IMR-90 (cell line): ENCODE measurements around the gene OTUD6A. TPM values are rescaled to one million over a fixed set of nuclear protein-coding genes. Genes with fewer than 3 reads are reported as not detected.

Experiments
- ATAC-seq: fragments of 200-7000 bp; cut with Tn5 transposase; 2 replicates; pipeline ENCODE4 v1.9.1; 2020; ENCODE audit warnings: low read depth, mild to moderate bottlenecking, moderate library complexity
- BruUV-seq: library from RNA; stranded (reverse); fragments of 400-500 nt; replicated peaks from 2 replicates; lab custom pipeline; 2021; lab: Mats Ljungman, UMichigan
- CTCF ChIA-PET: fragments of 300-600 bp; formaldehyde crosslinking; extraction: SDS; loops from one replicate; lab custom pipeline; 2021; ENCODE audit warnings: antibody characterized with exemption; lab: Yijun Ruan, JAX
- POLR2A ChIA-PET: fragments of 300-600 bp; sonication (Branson Sonifier 250); formaldehyde crosslinking; loops from one replicate; lab custom pipeline; 2022; ENCODE audit warnings: antibody characterized with exemption; ENCODE audit not compliant: unreplicated experiment; lab: Charles Lee
- DNase-seq: peaks from one replicate; pipeline ENCODE4 v3.0.0; 2013
- H2AFZ ChIP-seq: replicated peaks from 2 replicates; pipeline ENCODE3; 2013; ENCODE audit warnings: low read length, mild to moderate bottlenecking; ENCODE audit not compliant: poor library complexity
- H2AK5ac ChIP-seq: 2 replicates; pipeline ENCODE4 v1.6.1; 2013; ENCODE audit warnings: low read depth, low read length, inconsistent platforms
- H2AK9ac ChIP-seq: replicated peaks from 2 replicates; pipeline ENCODE3; 2013; ENCODE audit warnings: mild to moderate bottlenecking, low read depth, low read length, moderate library complexity; ENCODE audit not compliant: poor library complexity
- H2BK120ac ChIP-seq: 2 replicates; pipeline ENCODE4 v1.6.1; 2013; ENCODE audit warnings: low read depth, low read length, inconsistent platforms
- H2BK15ac ChIP-seq: 3 replicates; pipeline ENCODE4 v1.6.1; 2013; ENCODE audit warnings: low read depth, low read length, inconsistent platforms
- H2BK20ac ChIP-seq: 2 replicates; pipeline ENCODE4 v1.6.1; 2013; ENCODE audit warnings: low read depth, mild to moderate bottlenecking, inconsistent platforms, low read length, moderate library complexity
- H2BK5ac ChIP-seq: 2 replicates; pipeline ENCODE4 v1.6.1; 2013; ENCODE audit warnings: mild to moderate bottlenecking, low read depth, low read length, inconsistent platforms; ENCODE audit not compliant: poor library complexity, severe bottlenecking
- H3K14ac ChIP-seq: replicated peaks from 2 replicates; pipeline ENCODE4 v1.6.1; 2013; ENCODE audit warnings: low read depth, low read length, inconsistent platforms
- H3K18ac ChIP-seq: 2 replicates; pipeline ENCODE4 v1.6.1; 2013; ENCODE audit warnings: low read depth, low read length, control low read depth
- H3K23ac ChIP-seq: 2 replicates; pipeline ENCODE4 v1.6.1; 2013; ENCODE audit warnings: low read depth, low read length, inconsistent platforms
- H3K27ac ChIP-seq: 2 replicates; pipeline ENCODE4 v1.5.1; 2013; ENCODE audit warnings: mild to moderate bottlenecking, control low read depth, low read length; ENCODE audit not compliant: insufficient read depth
- H3K27me3 ChIP-seq: 2 replicates; pipeline ENCODE4 v1.6.1; 2013; ENCODE audit warnings: low read length; ENCODE audit not compliant: control insufficient read depth, insufficient read depth
- H3K36me3 ChIP-seq: 2 replicates; pipeline ENCODE4 v1.6.1; 2013; ENCODE audit warnings: low read length, mixed read lengths; ENCODE audit not compliant: control insufficient read depth, insufficient read depth
- H3K4ac ChIP-seq: 2 replicates; pipeline ENCODE4 v1.6.1; 2013; ENCODE audit warnings: low read depth, low read length, inconsistent platforms
- H3K4me1 ChIP-seq: 2 replicates; pipeline ENCODE4 v1.6.1; 2013; ENCODE audit warnings: low read length, mixed read lengths; ENCODE audit not compliant: control insufficient read depth, insufficient read depth
- H3K4me2 ChIP-seq: 2 replicates; pipeline ENCODE4 v1.6.1; 2013; ENCODE audit warnings: low read depth, mild to moderate bottlenecking, control low read depth, low read length, moderate library complexity
- H3K4me3 ChIP-seq: 2 replicates; pipeline ENCODE4 v1.5.1; 2013; ENCODE audit warnings: low read depth, mild to moderate bottlenecking, control low read depth, low read length, moderate library complexity; ENCODE audit not compliant: insufficient read depth
- H3K56ac ChIP-seq: 2 replicates; pipeline ENCODE4 v1.6.1; 2013; ENCODE audit warnings: low read length, inconsistent platforms; ENCODE audit not compliant: insufficient read depth; ENCODE audit errors: extremely low read depth
- H3K79me1 ChIP-seq, 2 experiments: 2 replicates each; pipeline ENCODE4 v1.6.1; 2013; ENCODE audit warnings: low read length in 2 of 2, inconsistent platforms in 1 of 2, low read depth in 1 of 2
- H3K9ac ChIP-seq: 2 replicates; pipeline ENCODE4 v1.6.1; 2013; ENCODE audit warnings: low read depth, low read length, control low read depth
- H3K9me1 ChIP-seq: 2 replicates; pipeline ENCODE4 v1.6.1; 2013; ENCODE audit warnings: low read length, inconsistent platforms; ENCODE audit not compliant: insufficient read depth
- H3K9me3 ChIP-seq: 2 replicates; pipeline ENCODE4 v1.6.1; 2013; ENCODE audit warnings: low read length; ENCODE audit not compliant: control insufficient read depth, insufficient read depth
- H4K20me1 ChIP-seq: 2 replicates; pipeline ENCODE4 v1.6.1; 2013; ENCODE audit warnings: low read length, inconsistent platforms; ENCODE audit not compliant: insufficient read depth
- H4K5ac ChIP-seq: 2 replicates; pipeline ENCODE4 v1.6.1; 2013; ENCODE audit warnings: mild to moderate bottlenecking, low read depth, low read length, control low read depth
- H4K8ac ChIP-seq, 2 experiments: 2 replicates each; pipeline ENCODE4 v1.6.1; 2013; ENCODE audit warnings: low read depth in 2 of 2, low read length in 2 of 2, control low read depth in 1 of 2, inconsistent platforms in 1 of 2
- H4K91ac ChIP-seq: 2 replicates; pipeline ENCODE4 v1.6.1; 2013; ENCODE audit warnings: low read depth, low read length, inconsistent platforms; ENCODE audit not compliant: insufficient read depth
- BHLHE40 ChIP-seq: fragments of 150-350 bp; IDR thresholded peaks from 2 replicates; pipeline ENCODE4 v1.6.1; 2016; ENCODE audit warnings: mild to moderate bottlenecking, low read depth, low read length
- CEBPB ChIP-seq: IDR thresholded peaks from 2 replicates; pipeline ENCODE4 v1.6.1; 2012; ENCODE audit warnings: low read depth, low read length, improper control_type of control experiment
- CHD1 ChIP-seq: IDR thresholded peaks from 2 replicates; pipeline ENCODE4 v1.6.1; 2012; ENCODE audit warnings: low read depth, low read length, improper control_type of control experiment
- CTCF ChIP-seq: conservative IDR thresholded peaks from 2 replicates; pipeline ENCODE4 v1.5.1; 2012; ENCODE audit warnings: mild to moderate bottlenecking, low read depth, low read length, improper control_type of control experiment
- ELK1 ChIP-seq: fragments of 150-350 bp; IDR thresholded peaks from 2 replicates; pipeline ENCODE4 v1.6.1; 2016; ENCODE audit warnings: low read depth, mild to moderate bottlenecking, low read length, moderate library complexity, borderline replicate concordance
- FOS ChIP-seq: fragments of 150-350 bp; IDR thresholded peaks from 2 replicates; pipeline ENCODE4 v1.6.1; 2016; ENCODE audit warnings: low read depth, low read length
- MAFK ChIP-seq: IDR thresholded peaks from 2 replicates; pipeline ENCODE4 v1.6.1; 2012; ENCODE audit warnings: low read depth, low read length, improper control_type of control experiment
- MAZ ChIP-seq: IDR thresholded peaks from 2 replicates; pipeline ENCODE4 v1.6.1; 2012; ENCODE audit warnings: low read depth, mild to moderate bottlenecking, low read length, improper control_type of control experiment, moderate library complexity, borderline replicate concordance
- MXI1 ChIP-seq: IDR thresholded peaks from 2 replicates; pipeline ENCODE4 v1.6.1; 2012; ENCODE audit warnings: low read depth, mild to moderate bottlenecking, low read length, moderate library complexity, borderline replicate concordance
- NFE2L2 ChIP-seq: fragments of 150-350 bp; IDR thresholded peaks from 2 replicates; pipeline ENCODE4 v1.6.1; 2016; ENCODE audit warnings: low read depth, mild to moderate bottlenecking, low read length
- POLR2A ChIP-seq: IDR thresholded peaks from 2 replicates; pipeline ENCODE4 v1.6.1; 2012; ENCODE audit warnings: mild to moderate bottlenecking, low read depth, low read length
- RAD21 ChIP-seq: IDR thresholded peaks from 2 replicates; pipeline ENCODE4 v1.6.1; 2012; ENCODE audit warnings: low read length, improper control_type of control experiment
- RCOR1 ChIP-seq: IDR thresholded peaks from 2 replicates; pipeline ENCODE4 v1.6.1; 2012; ENCODE audit warnings: mild to moderate bottlenecking, low read length, improper control_type of control experiment; ENCODE audit not compliant: insufficient replicate concordance
- RFX5 ChIP-seq: IDR thresholded peaks from 2 replicates; pipeline ENCODE4 v1.8.0; 2012; ENCODE audit warnings: low read depth, mild to moderate bottlenecking, low read length, moderate library complexity
- SMC3 ChIP-seq: fragments of 150-350 bp; IDR thresholded peaks from 2 replicates; pipeline ENCODE4 v1.6.1; 2016; ENCODE audit warnings: low read depth, mild to moderate bottlenecking, antibody characterized with exemption, low read length, moderate library complexity
- WGBS, 2 experiments: methylation state at CpG; one replicate each; pipeline versions ENCODE4 v1.1.5 to v1.1.7; 2013; ENCODE audit warnings: missing lambda C conversion rate in 2 of 2; ENCODE audit not compliant: insufficient read length in 1 of 2; ENCODE audit errors: extremely low coverage in 2 of 2; 5-methylcytosine and 5-hydroxymethylcytosine counted together
- dilution Hi-C: fragments of 300-500 bp; cut with HindIII; formaldehyde crosslinking; loops from one replicate; pipeline ENCODE4 v1.14.3; 2018; ENCODE audit warnings: low sequenced_read_pairs; ENCODE audit not compliant: unreplicated experiment
- in situ Hi-C: fragments of 300-500 bp; cut with MboI; formaldehyde crosslinking; loops from 3 replicates; pipeline ENCODE4 v1.14.3; 2019; ENCODE audit warnings: low sequenced_read_pairs, inconsistent platforms, mixed read lengths
- intact Hi-C: fragments of 100-400 bp; cut with micrococcal nuclease; formaldehyde crosslinking; loops from 2 replicates; pipeline ENCODE4 v1.10.0; 2022
- polyA plus RNA-seq, 3 experiments: library from polyadenylated mRNA; depleted of rRNA; stranded (reverse); fragments of >200 nt; gene quantifications; 2 replicates each; pipeline ENCODE4 v1.2.3, GENCODE V29; 2012; ENCODE audit warnings: low replicate concordance in 1 of 3
- total RNA-seq: library from RNA; depleted of rRNA; stranded (reverse); fragments of >200 nt; gene quantifications from 2 replicates; pipeline ENCODE4 v1.2.3, GENCODE V29; 2012

The OTUD6A gene
- total and polyA plus RNA-seq, 2 of the 4 experiments (the other 2 are of a cell fraction) = not detected

- Histone ChIP-seq H3K18ac (no peak overlapping the region), H2AK5ac (no peak overlapping the region), H4K20me1 (no peaks in the 10 kb centered on the region), H3K9me3 (no peaks in the 10 kb centered on the region), H3K27me3 (peaks cover 5% of the 10 kb centered on the region), H2AK9ac (no peak overlapping the region), H3K4ac (no peak overlapping the region), H2AFZ (no peak overlapping the region), H3K56ac (no peak overlapping the region), H2BK5ac (no peak overlapping the region), H4K91ac (no peak overlapping the region), H4K5ac (no peak overlapping the region), H3K27ac (no peak overlapping the region), H2BK120ac (no peak overlapping the region), H3K4me2 (no peak overlapping the region), H3K79me1 (no peaks in the 10 kb centered on the region), H3K36me3 (no peaks in the 10 kb centered on the region), H2BK15ac (no peak overlapping the region), H3K4me3 (no peak overlapping the region), H3K14ac (no peak overlapping the region), H4K8ac (no peak overlapping the region), H3K9me1 (no peaks in the 10 kb centered on the region), H3K4me1 (no peaks in the 10 kb centered on the region), H3K23ac (no peak overlapping the region), H2BK20ac (no peak overlapping the region), H3K9ac (no peak overlapping the region)
- ChIA-PET POLR2A (no interaction called here), CTCF (no interaction called here)
- intact Hi-C loops (no loop called here), dilution Hi-C loops (no loop called here), in situ Hi-C loops (no loop called here)
- ATAC-seq (no peak), DNase-seq (no peak)
- BruUV-seq = no TSS peak
- WGBS, 2 experiments = 59% methylated on average over 3 of the region's 5 CpGs; no CpG with 5 or more reads in 1 of the 2 experiments
- no peak for TF ChIP-seq CTCF
- no peak for TF ChIP-seq POLR2A
- no peak for TF ChIP-seq CHD1
- TF ChIP-seq MAFK = no peak
- no peak for TF ChIP-seq FOS
- no peak for TF ChIP-seq MAZ
- no peak for TF ChIP-seq CEBPB
- TF ChIP-seq RFX5 = no peak
- TF ChIP-seq RCOR1 = no peak
- no peak for TF ChIP-seq ELK1
- TF ChIP-seq BHLHE40 = no peak
- no peak for TF ChIP-seq SMC3
- no peak for TF ChIP-seq NFE2L2
- no peak for TF ChIP-seq RAD21
- no peak for TF ChIP-seq MXI1
Observed at GRCh38 chrX:70013466-70014381, 48.5 kb upstream of the OTUD6A start.
